Adrenal gland (tissue), 5 donors: Measurements from ENCODE around the gene LZTR1.

Experiments
- POLR2A ChIP-seq, 2 donors: fragments of 450-650 bp; IDR thresholded peaks; one replicate each; pipeline ENCODE4 v1.6.1; 2017; ENCODE audit warnings: antibody characterized with exemption in 2 of 2, mild to moderate bottlenecking in 2 of 2, moderate library complexity in 1 of 2
- TF ChIP-seq, protein P1 (sequence below), 6 experiments: fragments of 450-650 bp in 4 of 6; fragments of 200-600 bp in 2 of 6; sonication (generic) in 1 of 6; IDR thresholded peaks; 1 replicate in 5 of 6; 2 replicates in 1 of 6; pipeline versions ENCODE4 v1.5.1 to v1.8.0; 2016 to 2021; ENCODE audit warnings: antibody characterized with exemption in 6 of 6, mild to moderate bottlenecking in 2 of 6, moderate library complexity in 1 of 6
- donor health status: DM: no; HTN: no; CAD: no.

DNA sequence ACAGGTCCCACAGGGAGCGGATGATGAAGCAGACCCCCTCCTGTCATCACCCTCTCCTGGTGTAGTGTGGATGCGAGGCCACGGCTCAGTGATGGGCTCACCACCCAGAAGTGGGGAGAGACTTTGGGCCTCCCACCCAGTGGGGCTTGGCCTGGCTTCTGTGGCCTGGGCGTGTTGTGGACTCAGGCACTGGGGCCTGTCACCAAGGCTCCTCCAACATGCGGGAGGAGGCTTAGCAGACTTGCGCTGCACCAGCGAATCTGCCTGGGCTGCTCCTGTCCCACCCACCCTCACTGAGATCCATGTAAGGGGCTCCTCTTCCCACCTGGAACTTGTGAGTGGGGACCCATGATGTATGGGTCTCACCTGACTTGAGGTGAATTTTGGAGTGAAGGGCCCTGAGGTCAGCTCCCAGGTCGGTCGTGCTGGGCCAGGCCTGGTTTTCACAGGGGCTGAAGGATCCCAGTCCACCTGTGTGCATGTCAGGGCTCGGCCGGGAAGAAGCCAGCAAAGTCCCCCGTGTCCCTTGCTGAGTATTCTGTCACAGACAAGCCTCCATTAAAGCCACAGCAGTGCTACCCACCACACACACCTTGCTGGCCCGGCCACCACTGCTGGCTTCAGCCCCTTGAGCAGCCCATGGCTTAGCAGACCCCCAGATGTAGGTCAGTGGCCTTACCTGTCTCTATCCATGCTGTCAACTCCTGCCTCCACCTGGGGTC, 15.6 kb downstream of the LZTR1 start:
- TF ChIP-seq, protein P1, sequence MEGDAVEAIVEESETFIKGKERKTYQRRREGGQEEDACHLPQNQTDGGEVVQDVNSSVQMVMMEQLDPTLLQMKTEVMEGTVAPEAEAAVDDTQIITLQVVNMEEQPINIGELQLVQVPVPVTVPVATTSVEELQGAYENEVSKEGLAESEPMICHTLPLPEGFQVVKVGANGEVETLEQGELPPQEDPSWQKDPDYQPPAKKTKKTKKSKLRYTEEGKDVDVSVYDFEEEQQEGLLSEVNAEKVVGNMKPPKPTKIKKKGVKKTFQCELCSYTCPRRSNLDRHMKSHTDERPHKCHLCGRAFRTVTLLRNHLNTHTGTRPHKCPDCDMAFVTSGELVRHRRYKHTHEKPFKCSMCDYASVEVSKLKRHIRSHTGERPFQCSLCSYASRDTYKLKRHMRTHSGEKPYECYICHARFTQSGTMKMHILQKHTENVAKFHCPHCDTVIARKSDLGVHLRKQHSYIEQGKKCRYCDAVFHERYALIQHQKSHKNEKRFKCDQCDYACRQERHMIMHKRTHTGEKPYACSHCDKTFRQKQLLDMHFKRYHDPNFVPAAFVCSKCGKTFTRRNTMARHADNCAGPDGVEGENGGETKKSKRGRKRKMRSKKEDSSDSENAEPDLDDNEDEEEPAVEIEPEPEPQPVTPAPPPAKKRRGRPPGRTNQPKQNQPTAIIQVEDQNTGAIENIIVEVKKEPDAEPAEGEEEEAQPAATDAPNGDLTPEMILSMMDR (IDR thresholded peaks at IDR 0.05), result no peak
- TF ChIP-seq POLR2A (IDR thresholded peaks at IDR 0.05), result no peak
